IMR-90 (cell line): Measurements from ENCODE around the gene AGTR1. TPM values are rescaled to one million over a fixed set of nuclear protein-coding genes. Genes with fewer than 3 reads are reported as not detected.
A peak's percentile ranks its signal among the peaks of the same experiment; 100 is the strongest.

Experiments used
- ATAC-seq: fragments of 200-7000 bp; cut with Tn5 transposase; 2 replicates; pipeline ENCODE4 v1.9.1; 2020; ENCODE audit warnings: low read depth, mild to moderate bottlenecking, moderate library complexity
- BruUV-seq: library from RNA; stranded (reverse); fragments of 400-500 nt; replicated peaks from 2 replicates; lab custom pipeline; 2021; lab: Mats Ljungman, UMichigan
- CTCF ChIA-PET: fragments of 300-600 bp; formaldehyde crosslinking; extraction: SDS; loops from one replicate; lab custom pipeline; 2021; ENCODE audit warnings: antibody characterized with exemption; lab: Yijun Ruan, JAX
- POLR2A ChIA-PET: fragments of 300-600 bp; sonication (Branson Sonifier 250); formaldehyde crosslinking; loops from one replicate; lab custom pipeline; 2022; ENCODE audit warnings: antibody characterized with exemption; ENCODE audit not compliant: unreplicated experiment; lab: Charles Lee
- DNase-seq: peaks from one replicate; pipeline ENCODE4 v3.0.0; 2013
- H2AFZ ChIP-seq: replicated peaks from 2 replicates; pipeline ENCODE3; 2013; ENCODE audit warnings: low read length, mild to moderate bottlenecking; ENCODE audit not compliant: poor library complexity
- H2AK5ac ChIP-seq: 2 replicates; pipeline ENCODE4 v1.6.1; 2013; ENCODE audit warnings: low read depth, low read length, inconsistent platforms
- H2AK9ac ChIP-seq: replicated peaks from 2 replicates; pipeline ENCODE3; 2013; ENCODE audit warnings: mild to moderate bottlenecking, low read depth, low read length, moderate library complexity; ENCODE audit not compliant: poor library complexity
- H2BK120ac ChIP-seq: 2 replicates; pipeline ENCODE4 v1.6.1; 2013; ENCODE audit warnings: low read depth, low read length, inconsistent platforms
- H2BK15ac ChIP-seq: 3 replicates; pipeline ENCODE4 v1.6.1; 2013; ENCODE audit warnings: low read depth, low read length, inconsistent platforms
- H2BK20ac ChIP-seq: 2 replicates; pipeline ENCODE4 v1.6.1; 2013; ENCODE audit warnings: low read depth, mild to moderate bottlenecking, inconsistent platforms, low read length, moderate library complexity
- H2BK5ac ChIP-seq: 2 replicates; pipeline ENCODE4 v1.6.1; 2013; ENCODE audit warnings: mild to moderate bottlenecking, low read depth, low read length, inconsistent platforms; ENCODE audit not compliant: poor library complexity, severe bottlenecking
- H3K14ac ChIP-seq: replicated peaks from 2 replicates; pipeline ENCODE4 v1.6.1; 2013; ENCODE audit warnings: low read depth, low read length, inconsistent platforms
- H3K18ac ChIP-seq: 2 replicates; pipeline ENCODE4 v1.6.1; 2013; ENCODE audit warnings: low read depth, low read length, control low read depth
- H3K23ac ChIP-seq: 2 replicates; pipeline ENCODE4 v1.6.1; 2013; ENCODE audit warnings: low read depth, low read length, inconsistent platforms
- H3K27ac ChIP-seq: 2 replicates; pipeline ENCODE4 v1.5.1; 2013; ENCODE audit warnings: mild to moderate bottlenecking, control low read depth, low read length; ENCODE audit not compliant: insufficient read depth
- H3K27me3 ChIP-seq: 2 replicates; pipeline ENCODE4 v1.6.1; 2013; ENCODE audit warnings: low read length; ENCODE audit not compliant: control insufficient read depth, insufficient read depth
- H3K36me3 ChIP-seq: 2 replicates; pipeline ENCODE4 v1.6.1; 2013; ENCODE audit warnings: low read length, mixed read lengths; ENCODE audit not compliant: control insufficient read depth, insufficient read depth
- H3K4ac ChIP-seq: 2 replicates; pipeline ENCODE4 v1.6.1; 2013; ENCODE audit warnings: low read depth, low read length, inconsistent platforms
- H3K4me1 ChIP-seq: 2 replicates; pipeline ENCODE4 v1.6.1; 2013; ENCODE audit warnings: low read length, mixed read lengths; ENCODE audit not compliant: control insufficient read depth, insufficient read depth
- H3K4me2 ChIP-seq: 2 replicates; pipeline ENCODE4 v1.6.1; 2013; ENCODE audit warnings: low read depth, mild to moderate bottlenecking, control low read depth, low read length, moderate library complexity
- H3K4me3 ChIP-seq: 2 replicates; pipeline ENCODE4 v1.5.1; 2013; ENCODE audit warnings: low read depth, mild to moderate bottlenecking, control low read depth, low read length, moderate library complexity; ENCODE audit not compliant: insufficient read depth
- H3K56ac ChIP-seq: 2 replicates; pipeline ENCODE4 v1.6.1; 2013; ENCODE audit warnings: low read length, inconsistent platforms; ENCODE audit not compliant: insufficient read depth; ENCODE audit errors: extremely low read depth
- H3K79me1 ChIP-seq, 2 experiments: 2 replicates each; pipeline ENCODE4 v1.6.1; 2013; ENCODE audit warnings: low read length in 2 of 2, inconsistent platforms in 1 of 2, low read depth in 1 of 2
- H3K9ac ChIP-seq: 2 replicates; pipeline ENCODE4 v1.6.1; 2013; ENCODE audit warnings: low read depth, low read length, control low read depth
- H3K9me1 ChIP-seq: 2 replicates; pipeline ENCODE4 v1.6.1; 2013; ENCODE audit warnings: low read length, inconsistent platforms; ENCODE audit not compliant: insufficient read depth
- H3K9me3 ChIP-seq: 2 replicates; pipeline ENCODE4 v1.6.1; 2013; ENCODE audit warnings: low read length; ENCODE audit not compliant: control insufficient read depth, insufficient read depth
- H4K20me1 ChIP-seq: 2 replicates; pipeline ENCODE4 v1.6.1; 2013; ENCODE audit warnings: low read length, inconsistent platforms; ENCODE audit not compliant: insufficient read depth
- H4K5ac ChIP-seq: 2 replicates; pipeline ENCODE4 v1.6.1; 2013; ENCODE audit warnings: mild to moderate bottlenecking, low read depth, low read length, control low read depth
- H4K8ac ChIP-seq, 2 experiments: 2 replicates each; pipeline ENCODE4 v1.6.1; 2013; ENCODE audit warnings: low read depth in 2 of 2, low read length in 2 of 2, control low read depth in 1 of 2, inconsistent platforms in 1 of 2
- H4K91ac ChIP-seq: 2 replicates; pipeline ENCODE4 v1.6.1; 2013; ENCODE audit warnings: low read depth, low read length, inconsistent platforms; ENCODE audit not compliant: insufficient read depth
- BHLHE40 ChIP-seq: fragments of 150-350 bp; IDR thresholded peaks from 2 replicates; pipeline ENCODE4 v1.6.1; 2016; ENCODE audit warnings: mild to moderate bottlenecking, low read depth, low read length
- ELK1 ChIP-seq: fragments of 150-350 bp; IDR thresholded peaks from 2 replicates; pipeline ENCODE4 v1.6.1; 2016; ENCODE audit warnings: low read depth, mild to moderate bottlenecking, low read length, moderate library complexity, borderline replicate concordance
- FOS ChIP-seq: fragments of 150-350 bp; IDR thresholded peaks from 2 replicates; pipeline ENCODE4 v1.6.1; 2016; ENCODE audit warnings: low read depth, low read length
- MAFK ChIP-seq: IDR thresholded peaks from 2 replicates; pipeline ENCODE4 v1.6.1; 2012; ENCODE audit warnings: low read depth, low read length, improper control_type of control experiment
- NFE2L2 ChIP-seq: fragments of 150-350 bp; IDR thresholded peaks from 2 replicates; pipeline ENCODE4 v1.6.1; 2016; ENCODE audit warnings: low read depth, mild to moderate bottlenecking, low read length
- WGBS, 2 experiments: methylation state at CpG; one replicate each; pipeline versions ENCODE4 v1.1.5 to v1.1.7; 2013; ENCODE audit warnings: missing lambda C conversion rate in 2 of 2; ENCODE audit not compliant: insufficient read length in 1 of 2; ENCODE audit errors: extremely low coverage in 2 of 2; 5-methylcytosine and 5-hydroxymethylcytosine counted together
- dilution Hi-C: fragments of 300-500 bp; cut with HindIII; formaldehyde crosslinking; loops from one replicate; pipeline ENCODE4 v1.14.3; 2018; ENCODE audit warnings: low sequenced_read_pairs; ENCODE audit not compliant: unreplicated experiment
- in situ Hi-C: fragments of 300-500 bp; cut with MboI; formaldehyde crosslinking; loops from 3 replicates; pipeline ENCODE4 v1.14.3; 2019; ENCODE audit warnings: low sequenced_read_pairs, inconsistent platforms, mixed read lengths
- intact Hi-C: fragments of 100-400 bp; cut with micrococcal nuclease; formaldehyde crosslinking; loops from 2 replicates; pipeline ENCODE4 v1.10.0; 2022
- polyA plus RNA-seq, 3 experiments: library from polyadenylated mRNA; depleted of rRNA; stranded (reverse); fragments of >200 nt; gene quantifications; 2 replicates each; pipeline ENCODE4 v1.2.3, GENCODE V29; 2012; ENCODE audit warnings: low replicate concordance in 1 of 3
- total RNA-seq: library from RNA; depleted of rRNA; stranded (reverse); fragments of >200 nt; gene quantifications from 2 replicates; pipeline ENCODE4 v1.2.3, GENCODE V29; 2012

Gene AGTR1
- total and polyA plus RNA-seq, 2 of the 4 experiments (the other 2 are of a cell fraction), result 2.2 to 2.7 TPM

GRCh38 chr3:148648685-148649352, 48.9 kb upstream of the AGTR1 start:
- Histone ChIP-seq H3K79me1 (no peaks in the 10 kb centered on the region), H2BK5ac (peak overlapping the region; percentile 24), H3K4ac (no peak overlapping the region; the same call in 1 of the 2 replicates), H4K5ac (no peak overlapping the region), H3K9me1 (no peaks in the 10 kb centered on the region), H2BK120ac (no peak overlapping the region), H2BK15ac (no peak overlapping the region), H3K4me2 (no peak overlapping the region), H3K27me3 (no peaks in the 10 kb centered on the region), H3K56ac (no peak overlapping the region), H3K23ac (no peak overlapping the region), H2AFZ (no peak overlapping the region), H3K9ac (no peak overlapping the region), H2BK20ac (0 out of 2 replicates have a peak overlapping the region, but pooled peaks have one; percentile 20), H3K27ac (no peak overlapping the region), H3K36me3 (no peaks in the 10 kb centered on the region), H3K9me3 (no peaks in the 10 kb centered on the region), H2AK5ac (no peak overlapping the region), H3K18ac (0 out of 2 replicates have a peak overlapping the region, but pooled peaks have one; percentile 50), H4K8ac (no peak overlapping the region; a peak in 1 of 4 replicates), H3K4me3 (no peak overlapping the region), H4K91ac (no peak overlapping the region), H3K4me1 (peaks cover 2% of the 10 kb centered on the region; the same call in 1 of the 2 replicates), H3K14ac (no peak overlapping the region), H2AK9ac (no peak overlapping the region), H4K20me1 (no peaks in the 10 kb centered on the region)
- DNase-seq (peak; percentile 74), ATAC-seq (peak; percentile 74)
- BruUV-seq, result no TSS peak
- ChIA-PET CTCF (interaction anchor here (0.6 to 1.1 kb wide), 4 partner anchors 12 to 797 kb away, joined by 3 read pairs; no protein-coding TSS in a partner anchor), POLR2A (no interaction called here)
- in situ Hi-C loops (no loop called here), dilution Hi-C loops (no loop called here), intact Hi-C loops (no loop called here)
- WGBS, 2 experiments, result no CpG with 5 or more reads among the region's 3 CpGs
- TF ChIP-seq NFE2L2 (0 out of 2 replicates have a peak, but pooled peaks have one; percentile 18), BHLHE40 (no peak), MAFK (peak; percentile 60; the same call in 1 of the 2 replicates), ELK1 (no peak), FOS (peak; percentile 42; the same call in 1 of the 2 replicates)
